GM19023 (cell line): ENCODE data around the gene WDR87.

Experiments
- ATAC-seq: cut with Tn5 transposase; IDR thresholded peaks from one replicate; pipeline ENCODE4 v1.9.1; 2021; ENCODE audit warnings: mild to moderate bottlenecking, moderate library complexity; ENCODE audit not compliant: unreplicated experiment

The WDR87 gene

DNA sequence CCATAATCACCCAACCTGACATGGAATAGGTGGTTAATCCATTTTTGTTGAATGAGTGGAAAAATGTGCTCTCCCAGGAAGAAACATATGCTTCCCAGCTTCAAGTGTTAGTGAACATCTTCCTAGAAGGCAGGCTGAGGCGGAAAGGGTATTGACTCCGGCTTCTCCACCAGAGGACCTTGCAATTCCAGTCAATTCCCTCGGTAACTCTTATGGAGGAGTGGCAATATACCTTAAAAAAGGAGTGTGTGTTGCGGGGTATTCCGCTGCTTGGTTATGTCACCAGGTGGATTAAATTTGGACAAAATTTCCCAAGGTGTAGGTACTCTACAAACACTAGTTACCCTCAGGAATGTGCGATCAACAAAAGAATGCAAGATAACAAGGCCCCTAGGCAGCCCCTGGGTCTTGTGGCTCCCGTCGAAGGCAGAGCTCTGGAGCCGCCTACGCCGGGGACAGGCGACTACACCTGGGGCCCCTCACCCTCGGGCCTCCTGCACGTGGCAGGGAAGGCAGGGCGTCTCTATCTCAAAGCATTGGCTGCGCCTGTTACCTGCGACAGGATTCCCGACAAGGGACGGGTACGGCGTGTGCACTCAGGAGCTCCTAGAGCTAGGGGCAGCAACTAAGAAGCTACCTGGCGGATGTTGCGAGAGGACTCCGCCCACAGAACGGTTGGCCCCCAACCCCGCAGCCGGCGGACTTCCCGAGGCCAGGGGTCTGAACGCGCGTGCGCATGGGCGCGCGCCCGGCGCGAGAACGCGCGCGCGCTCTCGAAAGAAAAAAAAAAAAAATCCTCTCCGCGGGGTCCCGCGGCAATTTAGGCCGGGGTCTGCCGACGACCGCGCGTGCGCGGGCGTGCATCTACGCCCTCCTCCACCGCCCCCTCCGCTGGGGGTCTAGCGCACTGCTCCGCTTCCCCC is at the start of gene WDR87:
WDR87 (minus strand) TSS at position 649 of the 923 bp plus-strand sequence. CDS start 8,355 bp downstream, outside the sequence.
- ATAC-seq: peak; percentile 31

GRCh38 chr19:37955986-37956385 is 49.6 kb upstream of the WDR87 start:
- ATAC-seq: no peak

GRCh38 chr19:37954421-37954874 is 48.1 kb upstream of the WDR87 start:
- ATAC-seq: no peak

GRCh38 chr19:37953918-37954303 is 47.5 kb upstream of the WDR87 start:
- no peak for ATAC-seq

DNA sequence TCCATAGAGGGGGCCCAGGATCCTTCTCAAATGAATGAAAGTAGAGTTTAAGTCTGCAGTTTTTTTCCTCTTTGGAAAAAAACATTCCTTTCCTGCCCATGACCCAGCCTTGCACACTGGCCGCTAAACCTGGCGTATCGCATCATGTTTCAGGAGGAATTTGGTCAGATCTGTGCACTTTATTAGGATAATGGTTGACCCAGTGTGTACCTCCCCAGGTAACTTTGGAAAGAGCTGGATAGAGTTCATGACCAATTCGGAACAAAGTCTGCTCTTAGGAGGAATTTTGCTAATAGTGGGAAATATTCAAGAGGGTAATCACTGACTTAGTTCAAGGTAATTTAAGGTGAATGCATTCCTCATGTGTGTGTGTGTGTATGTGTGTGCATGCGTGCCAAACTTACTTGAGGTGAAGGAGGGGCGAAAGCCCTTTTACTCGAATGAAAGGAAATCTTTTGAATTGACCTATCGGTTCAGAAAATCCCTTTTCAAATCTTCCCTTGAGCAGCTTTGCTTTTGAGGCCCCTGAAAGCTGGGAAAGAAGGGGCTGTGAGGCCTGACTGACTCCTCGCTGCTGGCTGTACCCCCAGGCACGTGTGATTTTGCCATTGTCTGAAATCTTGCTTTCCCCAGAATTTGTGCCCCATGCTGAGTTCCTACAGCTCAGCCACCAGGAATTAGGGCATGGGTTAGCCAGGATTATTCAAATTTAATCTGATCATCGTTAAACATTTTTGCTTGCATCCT is 47.0 kb upstream of the WDR87 start:
- no peak for ATAC-seq

DNA sequence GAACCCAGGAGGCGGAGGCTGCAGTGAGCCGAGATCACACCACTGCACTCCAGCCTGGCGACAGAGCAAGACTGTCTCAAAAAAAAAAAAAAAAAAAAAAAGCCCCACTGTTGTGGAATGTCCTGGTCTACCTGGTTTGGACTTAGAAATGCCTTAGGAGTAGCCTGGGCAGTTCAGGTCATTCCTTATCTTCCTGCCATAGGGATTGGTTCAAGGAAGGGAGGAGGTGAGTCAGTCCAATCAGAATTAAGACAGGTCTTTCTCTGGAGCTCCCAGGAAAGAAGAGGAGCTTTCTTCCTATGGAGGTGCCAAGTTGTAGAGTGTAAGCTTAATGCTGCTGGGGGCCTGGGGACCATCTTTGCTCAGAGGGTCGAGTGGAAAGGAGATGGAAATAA is 45.4 kb upstream of the WDR87 start:
- no peak for ATAC-seq

DNA sequence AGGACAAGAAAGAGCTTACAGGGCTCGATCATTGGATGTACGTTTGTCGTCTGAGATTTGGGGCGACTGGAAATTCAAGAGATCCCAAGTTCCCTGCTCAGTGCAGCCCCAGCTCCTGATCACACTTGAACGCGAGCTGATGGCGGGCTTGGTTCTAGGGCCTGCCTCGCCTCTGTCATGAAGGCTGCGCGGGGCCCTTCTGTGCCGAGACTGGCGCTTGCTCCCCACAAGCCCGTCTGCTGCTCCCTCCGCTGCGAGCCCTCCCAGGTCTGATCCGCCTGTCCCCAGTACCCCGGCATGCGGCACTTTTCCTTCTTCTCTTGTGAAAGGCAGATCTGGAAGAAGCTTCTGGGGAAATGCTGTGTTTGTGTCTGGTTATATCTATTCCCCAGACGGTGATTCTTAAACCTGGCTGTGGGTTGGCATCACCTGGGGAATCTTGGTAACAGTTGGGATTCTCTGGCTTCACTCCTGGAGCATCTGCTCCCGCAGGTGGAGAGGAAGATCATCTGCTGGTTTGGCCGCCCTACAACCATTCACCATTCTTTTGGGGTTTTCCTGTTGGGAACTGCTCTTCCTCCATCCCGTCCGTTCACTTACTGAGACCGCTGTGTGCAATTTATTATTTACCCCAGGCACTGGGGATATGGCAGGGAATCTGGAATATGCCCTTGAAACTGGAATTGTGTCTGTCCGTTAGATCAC is 44.2 kb upstream of the WDR87 start:
- ATAC-seq: no peak

DNA sequence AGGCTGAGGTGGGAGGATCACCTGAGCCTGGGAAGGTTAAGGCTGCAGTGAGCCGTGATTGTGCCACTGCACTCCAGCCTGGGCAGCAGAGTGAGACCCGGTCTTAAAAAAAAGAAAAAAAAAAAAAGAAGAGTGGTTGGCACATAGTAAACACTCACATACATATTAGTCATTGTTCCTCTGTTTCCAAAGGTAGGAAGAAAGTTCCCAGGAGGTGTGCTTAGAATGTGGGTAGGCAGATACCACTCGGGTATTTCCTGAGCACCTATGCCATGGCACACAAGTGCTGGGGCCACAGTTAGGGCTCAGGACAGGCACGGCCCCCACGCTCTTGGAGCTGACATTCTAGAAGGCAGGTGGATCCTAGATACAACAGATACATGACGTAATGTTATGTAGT is 42.0 kb upstream of the WDR87 start:
- no peak for ATAC-seq

GRCh38 chr19:37947778-37948177 is 41.4 kb upstream of the WDR87 start:
- no peak for ATAC-seq

GRCh38 chr19:37946132-37946531 is 39.7 kb upstream of the WDR87 start:
- ATAC-seq: no peak

DNA sequence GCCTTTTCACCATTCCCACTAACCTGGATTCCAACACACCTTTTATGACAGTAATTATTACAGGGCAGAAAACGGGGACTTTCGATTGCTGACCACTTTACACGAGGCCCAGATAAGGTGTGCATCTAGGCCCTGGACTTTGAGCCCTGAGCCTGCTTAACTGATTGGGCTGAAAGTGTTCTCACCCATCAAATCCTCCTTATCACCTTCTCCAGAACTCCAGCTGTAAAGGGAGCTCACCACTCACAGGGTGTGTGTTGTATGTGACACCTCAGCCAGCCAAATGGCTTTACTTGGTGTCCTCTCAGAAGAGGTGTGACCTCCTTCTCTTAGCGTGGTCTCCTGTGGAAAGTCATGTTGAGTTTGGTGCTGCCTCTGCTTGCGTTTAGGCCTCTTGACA is 37.1 kb upstream of the WDR87 start:
- ATAC-seq: no peak

GRCh38 chr19:37942516-37942902 is 36.1 kb upstream of the WDR87 start:
- ATAC-seq: no peak

DNA sequence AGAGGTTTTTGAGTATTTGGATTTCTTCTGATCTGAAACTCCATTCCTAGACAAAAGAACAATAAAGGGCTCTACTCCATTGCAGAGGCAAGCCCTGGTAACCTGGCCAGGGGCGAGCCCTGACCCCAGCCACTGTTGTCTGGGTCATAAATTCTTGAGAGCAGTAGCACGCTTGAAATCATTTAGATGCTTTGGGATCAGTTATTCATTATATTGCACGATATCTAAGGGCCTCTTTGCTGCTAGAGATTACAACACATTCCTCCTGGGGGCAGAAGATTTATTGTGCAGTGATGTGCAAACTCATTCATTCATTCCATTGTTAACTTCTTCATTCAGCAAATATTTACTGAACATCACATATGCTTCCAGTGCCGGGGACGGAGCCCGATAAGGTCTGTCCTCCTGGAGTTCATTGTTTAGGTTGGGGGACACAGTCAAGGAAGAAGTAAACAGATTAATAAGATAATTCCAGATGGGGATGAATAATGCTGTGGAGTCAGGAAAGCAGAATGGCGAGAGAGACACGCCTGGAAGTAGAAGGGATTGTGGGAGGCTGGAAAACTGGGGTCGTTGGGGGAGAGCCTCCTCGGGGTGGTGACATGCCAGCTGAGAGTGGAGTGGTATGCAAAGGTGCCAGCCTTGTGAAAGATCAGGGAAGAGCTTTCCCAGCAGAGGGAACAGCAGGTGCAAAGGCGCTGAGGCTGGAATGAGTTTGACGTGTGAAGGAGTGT is 35.6 kb upstream of the WDR87 start:
- no peak for ATAC-seq

DNA sequence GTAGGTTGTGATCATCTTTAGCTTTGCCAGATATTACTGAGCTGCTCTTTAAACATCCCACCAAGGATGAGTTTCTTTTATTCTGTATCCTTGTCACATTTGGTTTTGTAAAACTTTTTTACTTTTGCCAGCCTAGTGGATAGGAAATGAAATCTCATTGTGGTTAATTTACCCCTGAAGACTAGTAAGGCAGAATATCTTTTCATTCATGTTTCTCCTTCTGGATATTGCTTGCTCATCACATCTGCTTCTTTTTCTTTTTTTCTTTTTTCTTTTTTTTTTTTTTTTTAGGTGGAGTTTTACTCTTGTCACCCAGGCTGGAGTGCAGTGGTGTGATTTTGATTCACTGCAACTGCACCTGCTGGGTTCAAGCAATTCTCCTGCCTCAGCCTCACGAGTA is 32.0 kb upstream of the WDR87 start:
- ATAC-seq: no peak

DNA sequence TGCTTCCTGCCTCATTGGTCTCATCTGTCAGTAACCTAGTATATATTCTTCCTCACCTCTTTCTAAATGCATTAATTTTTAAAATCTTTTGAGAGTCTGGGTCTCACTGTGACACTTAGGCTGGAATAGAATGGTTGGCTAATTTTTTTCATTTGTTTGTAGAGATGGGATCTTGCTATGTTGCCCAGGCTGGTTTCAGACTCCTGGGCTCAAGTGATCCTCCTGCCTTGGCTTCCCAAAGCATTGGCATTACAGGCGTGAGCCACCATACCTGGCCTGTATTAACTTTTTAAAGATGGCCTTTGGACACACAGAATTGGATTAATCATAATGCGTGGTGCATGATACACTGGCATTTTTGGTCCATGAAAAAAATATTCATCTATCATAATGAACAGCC is 30.5 kb upstream of the WDR87 start:
- ATAC-seq: no peak

- ATAC-seq: no peak
These were observed 29.8 kb upstream of the WDR87 start for GRCh38 chr19:37936166-37936565.

DNA sequence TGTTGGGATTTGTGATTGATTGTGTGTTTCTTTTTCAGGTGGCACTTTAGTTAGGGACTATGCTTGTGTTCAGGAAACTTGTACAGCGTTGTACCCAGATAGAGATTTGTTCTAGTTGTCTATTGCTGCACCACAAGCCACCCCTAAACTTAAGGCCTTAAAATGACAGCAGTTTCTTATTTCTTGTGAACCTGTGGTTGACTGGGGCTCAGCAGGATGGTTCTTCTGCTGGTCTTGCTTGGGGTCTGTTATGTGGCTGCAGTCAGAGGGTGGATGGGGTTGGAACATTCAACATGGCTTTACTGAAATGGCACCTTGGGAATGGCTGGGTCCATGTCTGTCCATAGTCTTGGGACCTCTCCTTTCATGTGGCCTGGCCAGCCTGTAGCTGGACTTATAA is 28.9 kb upstream of the WDR87 start:
- no peak for ATAC-seq

GRCh38 chr19:37933937-37934358 is 27.6 kb upstream of the WDR87 start:
- ATAC-seq: no peak

DNA sequence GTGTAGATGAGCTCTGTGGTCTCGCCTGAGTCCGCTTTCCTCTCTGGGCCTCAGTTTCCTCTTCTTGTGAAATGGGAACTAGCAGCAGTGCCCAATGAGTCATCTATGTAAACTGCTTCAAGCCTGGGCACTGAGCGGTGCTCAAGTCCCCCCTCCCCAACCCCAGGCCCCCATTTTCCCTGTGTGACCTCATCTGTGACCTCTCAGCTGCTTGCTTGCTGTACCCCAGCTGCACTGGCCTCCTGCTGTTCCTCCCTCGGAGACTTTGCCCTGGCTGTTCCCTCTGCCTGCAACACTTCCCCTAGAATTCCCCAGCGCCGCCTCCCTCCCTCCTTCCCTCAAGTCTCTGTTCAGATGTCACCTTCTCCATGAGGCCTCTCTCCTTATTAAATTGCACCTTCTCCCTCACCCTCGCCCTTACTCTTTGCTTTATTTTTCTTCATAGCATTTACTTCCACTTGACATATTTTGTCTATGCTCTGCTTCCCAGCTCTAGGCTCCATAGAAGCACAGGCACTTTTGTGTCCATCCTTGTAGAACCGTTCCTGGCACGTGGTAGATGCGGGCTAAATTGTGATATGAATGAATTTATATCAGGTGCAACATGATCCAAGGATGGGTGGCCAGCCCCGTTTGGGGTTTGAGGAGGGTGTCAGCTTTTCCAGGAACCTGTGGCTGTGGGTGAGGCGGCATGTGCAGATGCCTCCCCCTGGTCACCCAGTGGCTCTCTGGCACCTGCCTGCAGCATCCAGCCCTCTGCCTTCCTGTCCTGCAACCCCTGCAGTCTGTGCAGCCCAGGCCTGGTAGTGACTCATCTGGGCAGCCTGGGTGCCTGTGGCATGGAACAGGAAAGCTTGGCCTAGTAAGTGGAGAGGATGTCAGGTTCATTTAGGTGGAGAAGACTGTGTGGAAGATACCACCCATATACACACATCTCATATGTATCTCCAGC is 26.9 kb upstream of the WDR87 start:
- ATAC-seq: no peak
